Fibroblast of lung (primary cell): ENCODE data around the gene NKD2.
"Not testable (repeated sequence)": the region's sequence is repeated elsewhere in the genome, so short reads cannot be mapped to it uniquely, and the experiment has no call there.

Source experiments
- CTCF ChIP-seq, 2 donors: IDR thresholded peaks in 1 of 2; conservative IDR thresholded peaks in 1 of 2; 1 replicate in 1 of 2; 2 replicates in 1 of 2; pipeline ENCODE4 v1.5.1; 2011 to 2012; ENCODE audit warnings: low read length in 2 of 2, control low read depth in 1 of 2, inconsistent platforms in 1 of 2, low read depth in 1 of 2, mild to moderate bottlenecking in 1 of 2
- EZH2 ChIP-seq: IDR thresholded peaks from 2 replicates; pipeline ENCODE4 v1.5.1; 2012; ENCODE audit warnings: low read length, control low read depth, mild to moderate bottlenecking; ENCODE audit errors: missing control alignments

GRCh38 chr5:1061292-1061691 lies 52.7 kb downstream of the NKD2 start:
- not testable (repeated sequence) for TF ChIP-seq CTCF (conservative IDR thresholded peaks at IDR 0.05 in 1 of 2, IDR thresholded peaks at IDR 0.05 in 1 of 2; ENCODE audit: low read depth in 1 of 2, low read length in 2 of 2); EZH2
